Left lung (tissue), 10 donors: ENCODE measurements around the gene NR4A1. TPM values are rescaled to one million over a fixed set of nuclear protein-coding genes. Genes with fewer than 3 reads are reported as not detected.

ENCODE experiments used
- ATAC-seq: fragments of 200-7000 bp; cut with Tn5 transposase; one replicate; pipeline ENCODE4 v1.9.1; 2020; ENCODE audit warnings: moderate library complexity
- DNase-seq, 4 donors: peaks; one replicate each; pipeline ENCODE4 v3.0.0-alpha.2; 2013 to 2020
- H3K27ac ChIP-seq, 2 donors: fragments of 200-600 bp; sonication (generic) in 1 of 2; one replicate each; pipeline versions ENCODE4 v1.5.0 to v1.8.0; 2020 to 2021
- H3K27me3 ChIP-seq, 2 donors: fragments of 200-600 bp; sonication (generic) in 1 of 2; one replicate each; pipeline versions ENCODE4 v1.5.0 to v1.8.0; 2020 to 2021
- H3K36me3 ChIP-seq, 2 donors: fragments of 200-600 bp; sonication (generic) in 1 of 2; one replicate each; pipeline versions ENCODE4 v1.5.0 to v1.8.0; 2020 to 2021
- H3K4me1 ChIP-seq, 2 donors: fragments of 200-600 bp; one replicate each; pipeline ENCODE4 v1.8.0; 2021
- H3K4me3 ChIP-seq, 2 donors: fragments of 200-600 bp; sonication (generic) in 1 of 2; one replicate each; pipeline versions ENCODE4 v1.5.0 to v1.8.0; 2020 to 2021; ENCODE audit warnings: mild to moderate bottlenecking in 1 of 2
- H3K9me3 ChIP-seq, 2 donors: fragments of 200-600 bp; sonication (generic) in 1 of 2; one replicate each; pipeline versions ENCODE4 v1.5.0 to v1.8.0; 2020 to 2021
- intact Hi-C, 2 donors: fragments of 100-400 bp; cut with DNase I; formaldehyde crosslinking; loops; one replicate each; pipeline versions ENCODE4 v1.11.2 to v1.14.2; 2022
- polyA plus RNA-seq, 6 donors: library from polyadenylated mRNA; unstranded; fragments of 120-200 nt; gene quantifications; one replicate each; pipeline ENCODE4 v1.2.1, GENCODE V29; 2013; ENCODE audit not compliant: insufficient read length in 6 of 6
- total RNA-seq, 2 donors: library from RNA; stranded (reverse); fragmentation: NEBNext Ultra II Directional; extraction: Animal tissue kit (Norgen Biotek cat#: 25700); gene quantifications; one replicate each; pipeline ENCODE4 v1.2.1, GENCODE V29; 2021
- TF ChIP-seq, protein P1 (sequence below), 2 donors: fragments of 200-600 bp; sonication (generic) in 1 of 2; IDR thresholded peaks; one replicate each; pipeline versions ENCODE4 v1.5.0 to v1.8.0; 2021; ENCODE audit warnings: antibody characterized with exemption in 2 of 2
- donor health status: DM: no; HTN: yes; CAD: no.
- donor health status: DM: no; HTN: no; CAD: no.

The NR4A1 gene
- total and polyA plus RNA-seq, 8 donors = 12.8 to 293 (median 82.3) TPM

- no peak for ATAC-seq
These were observed 39.5 kb upstream of the NR4A1 start for GRCh38 chr12:52011602-52012214.

DNA sequence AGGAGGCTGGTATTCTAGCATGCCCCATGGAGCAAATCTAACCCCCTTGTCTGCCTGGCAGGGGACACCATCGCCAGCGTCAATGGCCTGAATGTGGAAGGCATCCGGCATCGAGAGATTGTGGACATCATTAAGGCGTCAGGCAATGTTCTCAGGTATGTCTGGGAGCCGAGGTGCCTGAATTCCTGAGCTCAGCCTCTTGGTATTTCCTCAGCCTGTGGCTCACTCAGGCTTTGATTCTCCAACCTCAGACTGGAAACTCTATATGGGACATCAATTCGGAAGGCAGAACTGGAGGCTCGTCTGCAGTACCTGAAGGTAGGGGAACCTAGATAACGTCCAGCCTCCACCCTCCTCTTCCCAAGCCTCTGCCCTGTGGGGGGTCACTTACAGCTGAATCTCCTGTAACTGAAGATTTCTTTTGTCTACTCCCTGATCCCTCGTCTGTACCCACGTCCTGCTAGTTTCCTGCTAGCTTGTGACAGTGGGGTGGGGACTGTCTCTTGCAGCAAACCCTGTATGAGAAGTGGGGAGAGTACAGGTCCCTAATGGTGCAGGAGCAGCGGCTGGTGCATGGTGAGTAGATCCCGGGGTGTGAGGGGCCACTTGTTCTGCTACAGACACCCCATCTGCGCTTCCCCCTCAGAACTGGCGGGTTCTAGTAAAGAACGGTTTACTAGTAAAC, 37.5 kb upstream of the NR4A1 start:
- DNase-seq (no peak), ATAC-seq (no peak)
- intact Hi-C loops = no loop called here
- Histone ChIP-seq H3K36me3 (peaks cover 0 to 46% of the 10 kb centered on the region in 2 donors), H3K9me3 (no peaks in the 10 kb centered on the region), H3K27me3 (peaks cover 0 to 13% of the 10 kb centered on the region in 2 donors), H3K4me1 (peaks cover 9 to 23% of the 10 kb centered on the region in 2 donors), H3K4me3 (no peak overlapping the region), H3K27ac (no peak overlapping the region)
- TF ChIP-seq, protein P1, sequence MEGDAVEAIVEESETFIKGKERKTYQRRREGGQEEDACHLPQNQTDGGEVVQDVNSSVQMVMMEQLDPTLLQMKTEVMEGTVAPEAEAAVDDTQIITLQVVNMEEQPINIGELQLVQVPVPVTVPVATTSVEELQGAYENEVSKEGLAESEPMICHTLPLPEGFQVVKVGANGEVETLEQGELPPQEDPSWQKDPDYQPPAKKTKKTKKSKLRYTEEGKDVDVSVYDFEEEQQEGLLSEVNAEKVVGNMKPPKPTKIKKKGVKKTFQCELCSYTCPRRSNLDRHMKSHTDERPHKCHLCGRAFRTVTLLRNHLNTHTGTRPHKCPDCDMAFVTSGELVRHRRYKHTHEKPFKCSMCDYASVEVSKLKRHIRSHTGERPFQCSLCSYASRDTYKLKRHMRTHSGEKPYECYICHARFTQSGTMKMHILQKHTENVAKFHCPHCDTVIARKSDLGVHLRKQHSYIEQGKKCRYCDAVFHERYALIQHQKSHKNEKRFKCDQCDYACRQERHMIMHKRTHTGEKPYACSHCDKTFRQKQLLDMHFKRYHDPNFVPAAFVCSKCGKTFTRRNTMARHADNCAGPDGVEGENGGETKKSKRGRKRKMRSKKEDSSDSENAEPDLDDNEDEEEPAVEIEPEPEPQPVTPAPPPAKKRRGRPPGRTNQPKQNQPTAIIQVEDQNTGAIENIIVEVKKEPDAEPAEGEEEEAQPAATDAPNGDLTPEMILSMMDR (IDR thresholded peaks at IDR 0.05) = no peak

More at GRCh38 chr12:52011602-52012214, 39.5 kb upstream of the NR4A1 start:
- Histone ChIP-seq H3K36me3 (peaks cover 0 to 46% of the 10 kb centered on the region in 2 donors), H3K4me3 (no peak overlapping the region), H3K27me3 (peaks cover 6 to 33% of the 10 kb centered on the region in 2 donors), H3K9me3 (no peaks in the 10 kb centered on the region), H3K27ac (no peak overlapping the region), H3K4me1 (peaks cover 13 to 40% of the 10 kb centered on the region in 2 donors)
- no peak for DNase-seq
- intact Hi-C loops = no loop called here
- TF ChIP-seq, protein P1 (IDR thresholded peaks at IDR 0.05) = no peak

GRCh38 chr12:52014567-52015530, 36.4 kb upstream of the NR4A1 start:
- intact Hi-C loops = no loop called here
- TF ChIP-seq, protein P1 (IDR thresholded peaks at IDR 0.05) = no peak
- H3K4me1 ChIP-seq = peaks cover 9 to 13% of the 10 kb centered on the region in 2 donors
- no peaks in the 10 kb centered on the region for H3K9me3 ChIP-seq
- no peak overlapping the region for H3K4me3 ChIP-seq
- no peak overlapping the region for H3K27ac ChIP-seq
- DNase-seq (no peak), ATAC-seq (peak; percentile 3)
- peaks cover 0 to 46% of the 10 kb centered on the region in 2 donors for H3K36me3 ChIP-seq
- H3K27me3 ChIP-seq = peaks cover 0 to 11% of the 10 kb centered on the region in 2 donors

DNA sequence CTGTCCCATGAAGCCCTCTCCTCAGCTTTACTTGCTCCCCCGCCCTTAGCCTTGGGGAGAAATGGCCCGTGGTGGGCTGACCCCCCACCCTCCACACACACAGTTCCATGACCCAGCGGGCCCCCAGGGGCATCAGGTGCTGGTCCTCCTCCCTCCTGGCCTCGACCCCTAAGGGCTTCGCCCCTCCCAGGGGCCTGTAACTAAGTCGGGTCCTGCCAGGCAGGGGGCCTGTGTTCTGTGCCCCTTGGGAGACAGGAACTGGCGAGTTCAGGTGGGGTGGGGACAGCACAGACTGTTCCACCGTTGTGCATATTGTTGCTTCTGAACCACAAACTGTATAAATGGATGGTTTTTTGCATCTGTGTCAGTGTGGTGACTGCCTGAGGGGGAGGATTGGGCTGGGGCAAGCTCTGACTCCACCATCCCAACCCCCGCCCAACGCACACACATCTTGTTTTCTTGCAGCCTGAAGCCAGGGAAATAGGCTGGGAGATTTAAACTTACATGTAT, 35.7 kb upstream of the NR4A1 start:
- intact Hi-C loops = no loop called here
- TF ChIP-seq, protein P1 (IDR thresholded peaks at IDR 0.05) = no peak

More for the DNA sequence above, 35.7 kb upstream of the NR4A1 start:
- ATAC-seq = no peak
- H3K27ac ChIP-seq = no peak overlapping the region
- H3K9me3 ChIP-seq = no peaks in the 10 kb centered on the region
- H3K4me1 ChIP-seq = peaks cover 7 to 11% of the 10 kb centered on the region in 2 donors
- no peak for DNase-seq
- peaks cover 0 to 11% of the 10 kb centered on the region in 2 donors for H3K27me3 ChIP-seq
- H3K4me3 ChIP-seq = no peak overlapping the region
- peaks cover 0 to 44% of the 10 kb centered on the region in 2 donors for H3K36me3 ChIP-seq
